SK-N-SH treated with all-trans-retinoic acid at 6 μM for 48 hours (cell line): Measurements from ENCODE around the gene JDP2.

Experiments used
- ATAC-seq: fragments of 200-7000 bp; cut with Tn5 transposase; 3 replicates; pipeline ENCODE4 v1.9.1; 2020; ENCODE audit warnings: mild to moderate bottlenecking, moderate library complexity
- ARNTL ChIP-seq: fragments of 450-650 bp; formaldehyde crosslinking; IDR thresholded peaks from 2 replicates; pipeline ENCODE4 v1.5.0; 2020; ENCODE audit warnings: low read depth, mild to moderate bottlenecking, moderate library complexity, borderline replicate concordance
- BACH2 ChIP-seq: fragments of 250-450 bp; sonication (Bioruptor Pico); IDR thresholded peaks from 2 replicates; pipeline ENCODE4 v1.9.0; 2021; ENCODE audit warnings: mild to moderate bottlenecking, borderline replicate concordance
- CSDC2 ChIP-seq: fragments of 250-450 bp; sonication (Bioruptor Pico); IDR thresholded peaks from 2 replicates; pipeline ENCODE4 v1.5.0; 2020; ENCODE audit warnings: mild to moderate bottlenecking, moderate library complexity
- CSRNP3 ChIP-seq: fragments of 250-450 bp; sonication (Bioruptor Pico); IDR thresholded peaks from 2 replicates; pipeline ENCODE4 v1.5.1; 2021; ENCODE audit warnings: mild to moderate bottlenecking, moderate library complexity
- ESRRG ChIP-seq: fragments of 250-450 bp; sonication (Bioruptor Pico); IDR thresholded peaks from 2 replicates; pipeline ENCODE4 v1.6.1; 2021; ENCODE audit warnings: mild to moderate bottlenecking
- GLIS3 ChIP-seq: fragments of 250-450 bp; sonication (Bioruptor Pico); IDR thresholded peaks from 2 replicates; pipeline ENCODE4 v1.5.0; 2020; ENCODE audit warnings: mild to moderate bottlenecking, moderate library complexity
- ISL1 ChIP-seq: fragments of 250-450 bp; sonication (Bioruptor Pico); IDR thresholded peaks from 2 replicates; pipeline ENCODE4 v2.1.2; 2022; ENCODE audit warnings: mild to moderate bottlenecking, moderate library complexity
- OSR1 ChIP-seq: fragments of 250-450 bp; sonication (Bioruptor Pico); IDR thresholded peaks from 2 replicates; pipeline ENCODE4 v1.8.0; 2022; ENCODE audit warnings: moderate library complexity, mild to moderate bottlenecking, inconsistent platforms
- PATZ1 ChIP-seq: fragments of 250-450 bp; sonication (Bioruptor Pico); IDR thresholded peaks from 2 replicates; pipeline ENCODE4 v1.8.0; 2020; ENCODE audit warnings: mild to moderate bottlenecking, moderate library complexity, borderline replicate concordance
- POU6F1 ChIP-seq: fragments of 250-450 bp; sonication (Bioruptor Pico); IDR thresholded peaks from 2 replicates; pipeline ENCODE4 v1.8.0; 2021; ENCODE audit warnings: low read depth, mild to moderate bottlenecking, moderate library complexity, borderline replicate concordance
- PPARA ChIP-seq: fragments of 250-450 bp; sonication (Bioruptor Pico); IDR thresholded peaks from 2 replicates; pipeline ENCODE4 v1.5.0; 2020; ENCODE audit warnings: mild to moderate bottlenecking, borderline replicate concordance
- RARB ChIP-seq: fragments of 250-450 bp; sonication (Bioruptor Pico); IDR thresholded peaks from 2 replicates; pipeline ENCODE4 v1.8.0; 2021; ENCODE audit warnings: mild to moderate bottlenecking, moderate library complexity
- SNAI2 ChIP-seq: fragments of 250-450 bp; sonication (Bioruptor Pico); IDR thresholded peaks from 2 replicates; pipeline ENCODE4 v1.5.0; 2020; ENCODE audit warnings: mild to moderate bottlenecking, moderate library complexity
- TCF4 ChIP-seq: fragments of 250-450 bp; sonication (Bioruptor Pico); IDR thresholded peaks from 2 replicates; pipeline ENCODE4 v1.8.0; 2021; ENCODE audit warnings: mild to moderate bottlenecking, moderate library complexity, borderline replicate concordance
- TOX ChIP-seq: fragments of 250-450 bp; sonication (Bioruptor Pico); IDR thresholded peaks from 2 replicates; pipeline ENCODE4 v1.8.0; 2021; ENCODE audit warnings: mild to moderate bottlenecking, moderate library complexity, borderline replicate concordance
- TSHZ2 ChIP-seq: fragments of 250-450 bp; sonication (Bioruptor Pico); IDR thresholded peaks from 2 replicates; pipeline ENCODE4 v1.5.0; 2020; ENCODE audit warnings: mild to moderate bottlenecking, moderate library complexity
- ZC3H10 ChIP-seq: fragments of 250-450 bp; sonication (Bioruptor Pico); IDR thresholded peaks from 2 replicates; pipeline ENCODE4 v1.5.1; 2021; ENCODE audit warnings: mild to moderate bottlenecking, moderate library complexity
- ZFP3 ChIP-seq: fragments of 250-450 bp; sonication (Bioruptor Pico); IDR thresholded peaks from 2 replicates; pipeline ENCODE4 v1.5.0; 2020; ENCODE audit warnings: mild to moderate bottlenecking, moderate library complexity
- ZFP30 ChIP-seq: fragments of 450-650 bp; formaldehyde crosslinking; IDR thresholded peaks from 2 replicates; pipeline ENCODE4 v1.5.0; 2022; ENCODE audit warnings: mild to moderate bottlenecking, moderate library complexity
- ZNF70 ChIP-seq: fragments of 450-650 bp; formaldehyde crosslinking; IDR thresholded peaks from 2 replicates; pipeline ENCODE4 v1.5.0; 2020; ENCODE audit warnings: mild to moderate bottlenecking, moderate library complexity

Gene JDP2

GRCh38 chr14:75427482-75428229 lies at the start of gene JDP2:
Gene JDP2, plus strand, starts transcription at chr14:75428022. Its CDS starts 9,899 bp downstream, at chr14:75437921.
- peak; percentile 85 for ATAC-seq
- no peak for TF ChIP-seq TSHZ2 (CRISPR knock-in tag)
- 0 out of 2 replicates have a peak, but pooled peaks have one; percentile 15 for TF ChIP-seq PATZ1 (CRISPR knock-in tag)

GRCh38 chr14:75379246-75379929 lies 48.4 kb upstream of the JDP2 start:
- ATAC-seq, result no peak
- TF ChIP-seq ZNF70 (CRISPR knock-in tag) (no peak), POU6F1 (CRISPR knock-in tag) (no peak), CSDC2 (no peak), ESRRG (CRISPR knock-in tag) (no peak), TSHZ2 (CRISPR knock-in tag) (no peak), TOX (CRISPR knock-in tag) (no peak), GLIS3 (CRISPR knock-in tag) (no peak), SNAI2 (CRISPR knock-in tag) (no peak), OSR1 (CRISPR knock-in tag) (no peak), CSRNP3 (CRISPR knock-in tag) (no peak), PPARA (CRISPR knock-in tag) (no peak)

- no peak for ATAC-seq
- no peak for TF ChIP-seq ZC3H10
- TF ChIP-seq CSRNP3 (CRISPR knock-in tag), result no peak
- no peak for TF ChIP-seq PATZ1 (CRISPR knock-in tag)
- TF ChIP-seq ISL1 (CRISPR knock-in tag), result no peak
- no peak for TF ChIP-seq RARB
- TF ChIP-seq OSR1 (CRISPR knock-in tag), result no peak
- no peak for TF ChIP-seq BACH2 (CRISPR knock-in tag)
- TF ChIP-seq TCF4 (CRISPR knock-in tag), result no peak
- no peak for TF ChIP-seq ZFP30 (CRISPR knock-in tag)
- TF ChIP-seq ZFP3 (CRISPR knock-in tag), result no peak
- no peak for TF ChIP-seq ARNTL (CRISPR knock-in tag)
- no peak for TF ChIP-seq CSDC2
These were observed 47.9 kb upstream of the JDP2 start for GRCh38 chr14:75379930-75380270.
